GM19025 (cell line): ENCODE results near the gene S100A7A.
"Not testable (repeated sequence)": the region's sequence is repeated elsewhere in the genome, so short reads cannot be mapped to it uniquely, and the experiment has no call there.

Experiments used
- ATAC-seq: cut with Tn5 transposase; IDR thresholded peaks from one replicate; pipeline ENCODE4 v1.9.1; 2021; ENCODE audit warnings: mild to moderate bottlenecking, low read depth, moderate library complexity; ENCODE audit not compliant: unreplicated experiment

The S100A7A gene

GRCh38 chr1:153447498-153448170, 31.3 kb downstream of the S100A7A start:
- ATAC-seq = no peak

- not testable (repeated sequence) for ATAC-seq
Observed at GRCh38 chr1:153448851-153449250, 32.5 kb downstream of the S100A7A start.

- ATAC-seq = no peak
Observed at GRCh38 chr1:153456396-153456795, 40.1 kb downstream of the S100A7A start.

- no peak for ATAC-seq
Observed at GRCh38 chr1:153459655-153460054, 43.3 kb downstream of the S100A7A start.

GRCh38 chr1:153460551-153460950, 44.2 kb downstream of the S100A7A start, which contains the start of gene S100A7:
Gene S100A7, minus strand, starts transcription at chr1:153460651. Its CDS starts 1,638 bp downstream, at chr1:153459013.
- no peak for ATAC-seq

- ATAC-seq = not testable (repeated sequence)
Observed at GRCh38 chr1:153462741-153463140, 46.4 kb downstream of the S100A7A start.

- no peak for ATAC-seq
Observed at GRCh38 chr1:153465811-153466636, 49.7 kb downstream of the S100A7A start.

- no peak for ATAC-seq
Observed at GRCh38 chr1:153466908-153467307, 50.6 kb downstream of the S100A7A start.

GRCh38 chr1:153470707-153471106, 54.4 kb downstream of the S100A7A start:
- ATAC-seq = no peak
